GM19238 (cell line): Measurements from ENCODE around the gene RBM47.

ENCODE experiments used
- DNase-seq: peaks from one replicate; pipeline ENCODE4 v3.0.0; 2011; ENCODE audit warnings: low spot score; ENCODE audit not compliant: insufficient read length

Gene RBM47

DNA sequence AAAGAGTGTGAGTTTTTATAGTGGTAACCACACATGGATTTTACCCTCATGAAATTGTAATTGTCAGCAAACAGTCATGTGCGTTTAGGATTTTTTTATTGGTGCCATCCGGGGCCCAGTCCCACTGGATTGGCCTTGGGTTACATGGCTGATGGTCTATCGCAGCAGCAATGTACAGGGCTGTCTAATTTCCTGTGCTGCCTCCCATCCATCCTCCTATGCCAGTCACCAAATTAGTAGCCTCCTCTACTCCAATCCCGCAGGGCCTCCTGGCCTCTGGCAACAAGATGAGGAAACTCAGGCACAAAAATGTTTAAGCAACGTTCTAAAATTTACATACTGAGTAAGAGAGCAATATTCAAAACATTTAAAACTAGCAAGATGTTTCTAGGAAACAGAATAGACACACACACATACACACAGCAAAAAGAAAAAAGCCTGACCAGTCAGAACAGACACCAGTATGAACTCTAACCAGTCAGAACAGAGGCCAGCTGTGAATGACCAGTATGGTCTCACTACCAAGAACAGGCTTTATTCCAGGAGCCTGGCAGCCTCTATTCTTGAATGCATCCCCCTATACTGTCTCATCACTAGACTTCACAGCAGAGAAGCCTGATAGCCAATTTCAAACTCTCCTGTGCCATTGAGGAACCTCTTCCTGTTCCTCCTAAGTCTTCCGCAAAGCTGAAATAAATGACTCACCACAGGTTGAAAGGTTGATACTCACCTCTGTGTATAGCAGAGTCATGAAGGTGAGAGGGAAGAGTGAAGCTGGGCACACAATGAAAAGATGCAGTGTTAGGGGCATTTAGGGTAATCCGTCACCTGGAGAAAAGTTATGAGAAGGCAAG lies 251.9 kb downstream of the RBM47 start:
- DNase-seq = no peak

- no peak for DNase-seq
Measured at GRCh38 chr4:40375620-40376019, 254.0 kb downstream of the RBM47 start.

DNA sequence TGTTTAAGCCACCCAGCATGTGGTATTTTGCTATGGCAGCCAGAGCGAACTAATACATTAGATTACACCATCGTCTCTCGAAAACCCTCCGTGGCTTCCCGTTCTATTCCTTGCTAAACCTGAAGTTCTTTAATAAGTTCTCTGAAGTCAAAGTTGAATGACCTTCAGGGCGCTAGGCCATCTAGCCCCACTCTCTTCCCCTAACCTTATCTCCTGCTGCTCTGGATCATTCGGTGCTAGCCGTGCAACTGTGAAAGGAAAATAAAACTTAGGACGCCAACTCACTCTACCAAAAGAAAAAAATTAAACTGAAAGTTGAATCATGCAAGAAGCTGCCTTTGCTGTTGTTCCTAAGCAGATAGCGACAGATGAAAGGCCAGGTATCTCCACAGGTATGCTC lies 254.6 kb downstream of the RBM47 start:
- DNase-seq = no peak

- DNase-seq = no peak
Measured at GRCh38 chr4:40373636-40374035, 256.0 kb downstream of the RBM47 start.
